Activated CD4-positive, alpha-beta T cell treated with anti-CD3 and anti-CD28 coated beads for 24 hours (primary cell): Measurements from ENCODE around the gene UBE2F.
"Not testable (repeated sequence)": the region's sequence is repeated elsewhere in the genome, so short reads cannot be mapped to it uniquely, and the experiment has no call there.

Experiments used
- DNase-seq, 2 donors: peaks; one replicate each; pipeline ENCODE4 v3.0.0-alpha.2; 2020; ENCODE audit warnings: low read depth in 2 of 2

The UBE2F gene

GRCh38 chr2:237944302-237944701 is 22.5 kb upstream of the UBE2F start:
- DNase-seq: no peak

- DNase-seq: no peak
Measured at GRCh38 chr2:237946423-237946822, 20.4 kb upstream of the UBE2F start.

- DNase-seq: not testable (repeated sequence)
Measured at GRCh38 chr2:237951354-237951753, 15.5 kb upstream of the UBE2F start.

GRCh38 chr2:237951878-237952277 is 14.9 kb upstream of the UBE2F start:
- no peak for DNase-seq

- DNase-seq: no peak
Measured at GRCh38 chr2:237952851-237953250, 14.0 kb upstream of the UBE2F start.

GRCh38 chr2:237955640-237956401 is 11.0 kb upstream of the UBE2F start:
- DNase-seq: no peak

GRCh38 chr2:237956402-237956736 is 10.4 kb upstream of the UBE2F start:
- DNase-seq: no peak

GRCh38 chr2:237961637-237962036 is 5.2 kb upstream of the UBE2F start:
- DNase-seq: no peak

- no peak for DNase-seq
Measured at GRCh38 chr2:237962432-237963084, 4.3 kb upstream of the UBE2F start.

- DNase-seq: not testable (repeated sequence)
Measured at GRCh38 chr2:237963490-237963991, 3.3 kb upstream of the UBE2F start.

- no peak for DNase-seq
Measured at GRCh38 chr2:237964194-237964577, 2.6 kb upstream of the UBE2F start.

- no peak for DNase-seq
Measured at GRCh38 chr2:237964578-237965404, 2.0 kb upstream of the UBE2F start.

- DNase-seq: not testable (repeated sequence)
Measured at GRCh38 chr2:237965844-237966243, 970 bp upstream of the UBE2F start.

- DNase-seq: no peak
Measured at GRCh38 chr2:237966250-237966564, 607 bp upstream of the UBE2F start.

- DNase-seq: no peak
Measured at GRCh38 chr2:237967463-237967951, 693 bp downstream of the UBE2F start.

- peak; percentile 11 for DNase-seq
Measured at GRCh38 chr2:237968048-237968862, 1.4 kb downstream of the UBE2F start.

GRCh38 chr2:237971661-237972060 is 4.8 kb downstream of the UBE2F start:
- DNase-seq: no peak

GRCh38 chr2:237972211-237972610 is 5.4 kb downstream of the UBE2F start:
- DNase-seq: no peak

- no peak for DNase-seq
Measured at GRCh38 chr2:237972936-237973335, 6.1 kb downstream of the UBE2F start.

GRCh38 chr2:237977380-237977779 is 10.6 kb downstream of the UBE2F start:
- DNase-seq: no peak

GRCh38 chr2:237978058-237978712 is 11.4 kb downstream of the UBE2F start:
- no peak for DNase-seq
